ENCODE measurements around the gene C9orf72.

Gene C9orf72

DNA sequence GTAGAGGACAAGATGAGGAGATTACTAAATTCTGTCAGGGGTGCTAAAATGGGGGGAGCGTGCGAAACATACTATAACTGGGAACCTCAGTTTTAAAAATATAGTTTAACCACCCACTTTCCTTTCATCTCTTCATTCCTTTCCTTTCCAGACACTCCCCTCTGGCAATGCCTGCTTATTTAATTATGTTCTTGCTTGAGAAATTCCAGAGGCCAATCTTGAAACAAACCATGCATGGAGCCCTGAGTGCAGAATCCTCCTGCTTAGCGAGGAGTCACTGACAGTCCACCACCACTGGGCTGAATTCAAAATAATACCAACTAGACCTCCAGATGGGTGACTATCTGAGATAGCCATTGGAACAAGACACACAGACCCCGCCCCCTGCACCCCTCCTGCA, 29.7 kb upstream of the C9orf72 start:
- no peak overlapping the region for H3K4me3 ChIP-seq (ENCODE audit: low read depth, low read length)
- TF ChIP-seq, protein P1, sequence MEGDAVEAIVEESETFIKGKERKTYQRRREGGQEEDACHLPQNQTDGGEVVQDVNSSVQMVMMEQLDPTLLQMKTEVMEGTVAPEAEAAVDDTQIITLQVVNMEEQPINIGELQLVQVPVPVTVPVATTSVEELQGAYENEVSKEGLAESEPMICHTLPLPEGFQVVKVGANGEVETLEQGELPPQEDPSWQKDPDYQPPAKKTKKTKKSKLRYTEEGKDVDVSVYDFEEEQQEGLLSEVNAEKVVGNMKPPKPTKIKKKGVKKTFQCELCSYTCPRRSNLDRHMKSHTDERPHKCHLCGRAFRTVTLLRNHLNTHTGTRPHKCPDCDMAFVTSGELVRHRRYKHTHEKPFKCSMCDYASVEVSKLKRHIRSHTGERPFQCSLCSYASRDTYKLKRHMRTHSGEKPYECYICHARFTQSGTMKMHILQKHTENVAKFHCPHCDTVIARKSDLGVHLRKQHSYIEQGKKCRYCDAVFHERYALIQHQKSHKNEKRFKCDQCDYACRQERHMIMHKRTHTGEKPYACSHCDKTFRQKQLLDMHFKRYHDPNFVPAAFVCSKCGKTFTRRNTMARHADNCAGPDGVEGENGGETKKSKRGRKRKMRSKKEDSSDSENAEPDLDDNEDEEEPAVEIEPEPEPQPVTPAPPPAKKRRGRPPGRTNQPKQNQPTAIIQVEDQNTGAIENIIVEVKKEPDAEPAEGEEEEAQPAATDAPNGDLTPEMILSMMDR (IDR thresholded peaks at IDR 0.05; ENCODE audit: borderline replicate concordance, insufficient read depth, low read depth, low read length): no peak

DNA sequence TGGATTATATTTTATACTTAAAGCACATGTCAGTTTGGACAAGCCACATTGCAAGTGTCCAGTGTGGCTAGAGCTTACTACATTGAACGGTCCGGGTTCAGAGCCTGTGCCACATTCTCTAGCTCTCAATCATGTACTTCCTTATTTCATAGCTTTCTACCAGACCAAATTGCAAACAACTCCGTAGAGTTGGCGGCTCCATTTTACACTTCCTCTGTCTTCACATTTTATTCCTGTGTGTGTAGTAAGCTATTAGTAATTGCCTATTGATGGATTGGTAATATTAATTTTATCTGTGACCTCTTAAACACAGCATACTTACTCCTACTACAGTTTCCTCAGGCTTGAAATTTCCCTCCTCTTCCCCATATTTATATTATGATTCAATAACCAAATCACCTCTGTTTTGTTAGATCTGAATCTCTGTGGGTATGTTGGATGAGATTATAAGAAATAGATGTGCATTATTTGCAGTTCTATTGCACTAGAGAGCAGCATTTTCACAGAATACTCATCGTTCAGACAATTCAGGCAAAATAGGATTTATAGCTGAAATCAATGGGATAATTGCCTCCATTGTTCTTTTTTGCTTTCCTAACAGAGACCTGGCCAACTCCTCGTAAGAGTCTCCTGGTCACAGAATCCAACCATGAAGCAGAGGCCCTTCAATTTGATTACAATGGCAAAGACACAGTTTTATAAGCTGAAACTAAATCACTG, 29.0 kb upstream of the C9orf72 start:
- no peak overlapping the region for H3K4me3 ChIP-seq (ENCODE audit: low read depth, low read length)
- TF ChIP-seq, protein P1 (IDR thresholded peaks at IDR 0.05; ENCODE audit: borderline replicate concordance, insufficient read depth, low read depth, low read length): no peak

DNA sequence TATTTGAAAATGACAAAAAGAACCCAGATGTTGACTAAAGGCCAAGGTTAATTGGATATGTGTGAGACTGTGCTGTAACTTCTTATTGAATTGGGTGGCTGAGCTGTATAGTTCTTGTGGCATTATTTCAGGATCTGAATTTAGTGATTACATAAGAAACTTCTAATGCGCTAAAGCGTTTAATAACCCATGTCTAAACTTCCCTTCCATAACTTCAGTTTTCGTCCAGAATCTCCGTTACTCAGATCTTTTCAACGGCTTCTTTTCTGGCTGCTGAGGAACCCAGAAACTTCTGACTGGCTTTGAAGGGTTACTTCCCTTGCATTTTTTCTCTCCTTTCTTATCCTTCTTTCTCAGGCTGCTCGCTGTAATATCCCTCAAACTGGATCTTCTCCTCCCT, 28.1 kb upstream of the C9orf72 start:
- TF ChIP-seq, protein P1 (IDR thresholded peaks at IDR 0.05; ENCODE audit: borderline replicate concordance, insufficient read depth, low read depth, low read length): no peak
- no peak overlapping the region for H3K4me3 ChIP-seq (ENCODE audit: low read depth, low read length)

DNA sequence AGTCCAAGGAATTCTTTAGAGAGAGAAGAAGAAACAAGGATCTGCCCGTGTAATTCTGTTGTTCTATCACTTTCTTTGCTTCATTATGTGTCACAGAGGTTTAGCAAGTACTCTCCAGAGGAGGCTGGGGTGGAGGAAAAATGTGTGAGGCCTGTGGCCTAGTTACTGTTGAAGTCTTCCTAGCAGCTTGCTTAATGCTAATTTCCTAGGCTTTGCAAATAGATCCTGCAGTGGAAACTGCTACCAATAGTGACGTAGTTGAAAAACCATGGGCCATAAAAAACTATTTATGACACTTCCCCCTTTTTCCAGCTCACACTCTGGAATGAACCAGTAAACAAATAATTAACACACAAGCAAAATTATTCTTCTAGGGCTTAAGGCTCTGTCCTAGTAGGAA, 27.0 kb upstream of the C9orf72 start:
- no peak overlapping the region for H3K4me3 ChIP-seq (ENCODE audit: low read depth, low read length)

DNA sequence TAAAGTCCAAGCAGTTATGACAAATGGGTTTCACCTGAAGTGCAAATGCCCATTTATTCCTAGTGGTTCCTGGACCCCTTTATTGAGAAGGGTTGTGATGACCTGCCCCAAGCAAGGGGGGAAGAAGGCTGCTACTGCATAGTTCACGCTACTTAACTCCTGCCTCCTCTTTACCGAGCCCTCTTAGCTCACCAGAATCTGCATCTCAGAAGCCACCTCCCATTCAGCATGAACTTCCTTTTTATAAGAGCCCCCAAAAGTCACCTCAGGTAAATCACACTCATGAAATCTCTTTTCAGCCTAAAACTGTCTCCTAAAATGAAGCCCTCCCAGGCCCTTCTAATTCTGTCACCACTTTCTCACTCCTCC, 26.6 kb upstream of the C9orf72 start:
- H3K4me3 ChIP-seq (ENCODE audit: low read depth, low read length): no peak overlapping the region
- TF ChIP-seq, protein P1 (IDR thresholded peaks at IDR 0.05; ENCODE audit: borderline replicate concordance, insufficient read depth, low read depth, low read length): no peak

More for the DNA sequence above, 27.0 kb upstream of the C9orf72 start:
- TF ChIP-seq, protein P1 (IDR thresholded peaks at IDR 0.05; ENCODE audit: borderline replicate concordance, insufficient read depth, low read depth, low read length): no peak

DNA sequence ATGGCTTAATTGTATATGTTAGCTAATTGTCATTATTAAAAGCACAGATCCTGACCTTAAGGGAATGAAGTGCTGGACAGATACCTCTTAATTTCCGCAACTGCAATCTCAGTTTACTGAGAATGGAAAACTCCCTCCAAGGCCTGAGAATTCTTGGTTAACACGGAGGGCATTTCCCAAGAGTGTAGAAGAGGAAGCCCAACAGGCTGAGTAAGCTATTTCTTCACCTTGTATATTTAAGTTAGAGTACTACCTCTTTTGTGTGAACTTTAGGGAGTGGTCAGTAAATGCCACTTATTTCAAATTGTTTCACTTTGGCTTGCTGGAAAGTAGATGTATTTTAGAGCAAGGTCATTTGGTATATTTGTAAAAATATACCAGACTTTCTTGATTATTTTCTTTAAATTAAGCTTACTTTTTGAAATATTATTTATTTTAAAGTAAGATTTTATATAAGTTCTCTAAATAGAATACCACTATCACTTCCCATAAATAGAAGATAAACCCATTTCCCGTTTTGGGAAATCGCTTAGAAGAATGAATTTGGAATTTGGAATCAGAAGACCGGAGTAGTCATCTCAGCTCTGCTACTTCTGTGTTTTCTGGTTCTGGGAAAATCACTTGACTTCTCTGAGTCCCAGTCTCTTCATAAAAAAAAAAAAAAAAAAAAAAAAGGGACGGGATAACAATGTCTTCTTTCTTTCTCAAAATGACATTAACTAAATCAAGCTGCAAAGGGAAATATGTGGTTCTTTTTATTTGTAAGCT, 26.0 kb upstream of the C9orf72 start:
- H3K4me3 ChIP-seq (ENCODE audit: low read depth, low read length): no peak overlapping the region
- TF ChIP-seq, protein P1 (IDR thresholded peaks at IDR 0.05; ENCODE audit: borderline replicate concordance, insufficient read depth, low read depth, low read length): no peak

DNA sequence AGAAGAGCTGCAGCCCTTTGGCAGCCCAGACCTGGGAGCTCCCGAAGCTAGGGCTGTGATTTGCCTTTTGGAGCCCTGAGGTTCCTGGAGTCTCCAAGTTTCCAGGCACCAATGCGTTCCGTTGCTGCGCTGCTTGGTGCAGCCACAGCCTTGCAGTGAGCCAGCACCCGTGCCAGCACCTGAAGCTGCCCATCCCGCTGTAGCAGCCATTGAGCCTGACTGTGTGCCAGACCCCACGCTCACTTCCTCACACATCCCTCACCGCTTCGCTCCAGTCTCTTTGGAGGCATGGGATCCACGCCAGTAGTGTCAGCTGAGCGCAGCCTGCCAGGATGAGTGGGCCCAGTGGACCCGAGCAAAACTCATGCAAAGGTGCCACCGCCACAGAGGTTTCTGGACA, 22.5 kb upstream of the C9orf72 start:
- H3K4me3 ChIP-seq (ENCODE audit: low read depth, low read length): no peak overlapping the region
- TF ChIP-seq, protein P1 (IDR thresholded peaks at IDR 0.05; ENCODE audit: borderline replicate concordance, insufficient read depth, low read depth, low read length): no peak
